Uterus (tissue), 4 donors: Measurements from ENCODE around the gene IGFBPL1. TPM values are rescaled to one million over a fixed set of nuclear protein-coding genes. Genes with fewer than 3 reads are reported as not detected.

Source experiments
- DNase-seq, 2 donors: peaks; one replicate each; pipeline ENCODE4 v3.0.0-alpha.2; 2019 to 2020
- H3K27ac ChIP-seq, 2 donors: fragments of 200-600 bp; sonication (generic); 1 replicate in 1 of 2; 2 replicates in 1 of 2; pipeline ENCODE4 v1.5.1; 2016 to 2018
- H3K27me3 ChIP-seq, 2 donors: fragments of 200-600 bp; sonication (generic); one replicate each; pipeline ENCODE4 v1.5.1; 2018 to 2019; ENCODE audit warnings: control low read depth in 1 of 2
- H3K36me3 ChIP-seq, 2 donors: fragments of 200-600 bp; sonication (generic); one replicate each; pipeline ENCODE4 v1.5.1; 2019; ENCODE audit warnings: control low read depth in 1 of 2
- H3K4me1 ChIP-seq, 2 donors: fragments of 200-600 bp; sonication (generic); one replicate each; pipeline ENCODE4 v1.5.1; 2018 to 2019; ENCODE audit warnings: control low read depth in 1 of 2
- H3K4me3 ChIP-seq, 2 donors: fragments of 200-600 bp; sonication (generic); 1 replicate in 1 of 2; 2 replicates in 1 of 2; pipeline ENCODE4 v1.5.1; 2018 to 2019; ENCODE audit warnings: mild to moderate bottlenecking in 1 of 2
- H3K9me3 ChIP-seq, 2 donors: fragments of 200-600 bp; sonication (generic); one replicate each; pipeline ENCODE4 v1.5.1; 2019; ENCODE audit warnings: control low read depth in 1 of 2
- POLR2A ChIP-seq, 2 donors: fragments of 450-650 bp; IDR thresholded peaks; one replicate each; pipeline ENCODE4 v1.6.1; 2016; ENCODE audit warnings: antibody characterized with exemption in 2 of 2, mild to moderate bottlenecking in 1 of 2, moderate library complexity in 1 of 2
- intact Hi-C: fragments of 100-400 bp; cut with DNase I; formaldehyde crosslinking; loops from one replicate; pipeline ENCODE4 v1.15.1; 2023; ENCODE audit warnings: low total_unique reads
- total RNA-seq, 4 donors: library from RNA; depleted of rRNA in 3 of 4; stranded (reverse); fragments of >200 nt in 3 of 4; gene quantifications; one replicate each; pipeline versions ENCODE4 v1.1.0 to v1.2.4, GENCODE V29; 2014 to 2023
- TF ChIP-seq, protein P1 (sequence below), 4 experiments: fragments of 200-600 bp in 2 of 4; fragments of 450-650 bp in 2 of 4; sonication (generic) in 2 of 4; IDR thresholded peaks; one replicate each; pipeline ENCODE4 v1.5.1; 2016 to 2019; ENCODE audit warnings: antibody characterized with exemption in 4 of 4, mild to moderate bottlenecking in 2 of 4, moderate library complexity in 1 of 4
- donor health status: DM: yes; HTN: yes; CAD: no.

IGFBPL1 gene
- total RNA-seq, 4 donors from 2014 or later = 0.55 to 1.3 TPM; not detected in 2

DNA sequence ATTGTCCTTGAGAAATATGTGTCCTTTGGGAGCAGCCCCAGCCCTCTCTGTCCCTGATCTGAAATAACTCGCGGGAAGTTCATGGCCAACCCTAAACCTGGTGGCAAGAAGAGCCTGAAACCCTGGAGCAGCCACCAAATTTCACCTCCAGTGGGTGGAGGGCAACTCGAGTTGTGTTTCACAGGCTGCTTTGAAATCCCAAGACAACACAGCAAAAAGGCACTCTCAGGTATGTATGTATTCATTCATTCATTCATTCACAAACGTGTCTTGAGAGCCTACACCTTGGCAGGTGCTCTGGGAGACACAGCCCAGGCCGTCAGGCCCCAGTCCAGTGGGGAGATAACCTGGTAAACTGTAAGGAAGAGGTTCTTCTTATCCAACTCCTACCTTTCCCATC lies 67.4 kb downstream of the IGFBPL1 start:
- no peak overlapping the region for H3K27ac ChIP-seq
- no peaks in the 10 kb centered on the region for H3K9me3 ChIP-seq
- H3K27me3 ChIP-seq = no peaks in the 10 kb centered on the region
- no peaks in the 10 kb centered on the region for H3K36me3 ChIP-seq
- TF ChIP-seq POLR2A (IDR thresholded peaks at IDR 0.05) = no peak
- TF ChIP-seq, protein P1, sequence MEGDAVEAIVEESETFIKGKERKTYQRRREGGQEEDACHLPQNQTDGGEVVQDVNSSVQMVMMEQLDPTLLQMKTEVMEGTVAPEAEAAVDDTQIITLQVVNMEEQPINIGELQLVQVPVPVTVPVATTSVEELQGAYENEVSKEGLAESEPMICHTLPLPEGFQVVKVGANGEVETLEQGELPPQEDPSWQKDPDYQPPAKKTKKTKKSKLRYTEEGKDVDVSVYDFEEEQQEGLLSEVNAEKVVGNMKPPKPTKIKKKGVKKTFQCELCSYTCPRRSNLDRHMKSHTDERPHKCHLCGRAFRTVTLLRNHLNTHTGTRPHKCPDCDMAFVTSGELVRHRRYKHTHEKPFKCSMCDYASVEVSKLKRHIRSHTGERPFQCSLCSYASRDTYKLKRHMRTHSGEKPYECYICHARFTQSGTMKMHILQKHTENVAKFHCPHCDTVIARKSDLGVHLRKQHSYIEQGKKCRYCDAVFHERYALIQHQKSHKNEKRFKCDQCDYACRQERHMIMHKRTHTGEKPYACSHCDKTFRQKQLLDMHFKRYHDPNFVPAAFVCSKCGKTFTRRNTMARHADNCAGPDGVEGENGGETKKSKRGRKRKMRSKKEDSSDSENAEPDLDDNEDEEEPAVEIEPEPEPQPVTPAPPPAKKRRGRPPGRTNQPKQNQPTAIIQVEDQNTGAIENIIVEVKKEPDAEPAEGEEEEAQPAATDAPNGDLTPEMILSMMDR (IDR thresholded peaks at IDR 0.05) = no peak
- no peak for DNase-seq
- no peaks in the 10 kb centered on the region for H3K4me1 ChIP-seq
- intact Hi-C loops = loop anchor here (10.0 kb wide), 1 partner anchor 252 kb away; no protein-coding TSS in a partner anchor
- H3K4me3 ChIP-seq = no peak overlapping the region

Other genes starting within 250 kb of the IGFBPL1 start
- 10 to 100 TPM; 22.1 to 58.5 (median 28.0) TPM for gene ALDH1B1, start 31.8 kb downstream of the IGFBPL1 start, total RNA-seq
- 1 to 10 TPM in 1 of 4 donors, not detected in 3; 1.8 TPM for gene ANKRD18A, start 196.1 kb upstream of the IGFBPL1 start, total RNA-seq